Fibroblast of skin of back (primary cell): ENCODE measurements around the gene GSTT4.
"Not testable (repeated sequence)": the region's sequence is repeated elsewhere in the genome, so short reads cannot be mapped to it uniquely, and the experiment has no call there.

Experiments
- DNase-seq: peaks from one replicate; pipeline ENCODE4 v3.0.0-alpha.2; 2013

Gene GSTT4

GRCh38 chr22:23986538-23987178, 18.6 kb downstream of the GSTT4 start:
- DNase-seq: not testable (repeated sequence)

DNA sequence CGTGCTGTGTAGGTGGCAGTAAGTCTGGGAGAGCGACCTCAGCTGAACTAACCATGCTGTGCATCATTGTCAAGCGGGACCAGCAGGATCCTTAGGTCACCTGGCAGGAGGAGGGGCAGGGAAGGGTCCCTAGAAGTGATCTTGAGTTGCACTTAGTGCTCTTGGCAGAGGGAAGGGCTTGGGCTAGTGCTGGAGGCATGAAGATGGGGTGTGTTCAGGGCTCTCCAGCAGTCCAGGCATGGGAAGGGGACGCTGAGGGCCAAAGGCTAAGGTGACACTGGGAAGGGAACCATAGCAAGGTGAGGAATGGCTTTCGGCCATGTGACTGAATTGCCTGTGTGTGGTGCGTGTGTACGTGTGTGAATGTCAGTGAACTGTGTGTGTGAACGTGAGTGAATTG, 19.2 kb downstream of the GSTT4 start:
- not testable (repeated sequence) for DNase-seq

- DNase-seq: no peak
Observed at GRCh38 chr22:23984430-23984829, 20.8 kb downstream of the GSTT4 start.

DNA sequence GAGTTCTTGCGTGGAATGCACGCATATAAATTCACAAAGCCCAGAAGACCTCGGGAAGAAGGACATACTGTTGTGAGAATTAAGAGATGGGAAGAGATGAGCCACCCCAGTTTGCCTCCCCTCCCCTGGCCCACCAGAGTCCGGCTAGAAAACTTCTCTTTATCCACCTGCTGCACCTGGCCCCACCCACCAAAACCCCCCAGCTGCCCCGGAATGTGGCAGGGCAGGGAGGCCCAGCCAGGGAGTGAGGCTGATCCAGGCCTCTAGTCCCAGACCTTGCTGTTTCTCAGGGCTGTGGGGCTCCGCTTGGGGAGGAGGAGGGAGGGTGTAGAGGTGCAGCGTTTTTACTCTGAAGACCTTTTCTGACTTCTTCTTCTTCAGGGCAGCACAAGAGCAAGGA, 24.7 kb downstream of the GSTT4 start:
- not testable (repeated sequence) for DNase-seq

- not testable (repeated sequence) for DNase-seq
Observed at GRCh38 chr22:23979557-23980240, 25.6 kb downstream of the GSTT4 start, which contains the start of gene GSTT2. TSS of gene GSTT2 (plus strand) at chr22:23980134.

- not testable (repeated sequence) for DNase-seq
Observed at GRCh38 chr22:23977304-23977703, 27.9 kb downstream of the GSTT4 start.

GRCh38 chr22:23974836-23975352, 30.4 kb downstream of the GSTT4 start:
- DNase-seq: not testable (repeated sequence)

DNA sequence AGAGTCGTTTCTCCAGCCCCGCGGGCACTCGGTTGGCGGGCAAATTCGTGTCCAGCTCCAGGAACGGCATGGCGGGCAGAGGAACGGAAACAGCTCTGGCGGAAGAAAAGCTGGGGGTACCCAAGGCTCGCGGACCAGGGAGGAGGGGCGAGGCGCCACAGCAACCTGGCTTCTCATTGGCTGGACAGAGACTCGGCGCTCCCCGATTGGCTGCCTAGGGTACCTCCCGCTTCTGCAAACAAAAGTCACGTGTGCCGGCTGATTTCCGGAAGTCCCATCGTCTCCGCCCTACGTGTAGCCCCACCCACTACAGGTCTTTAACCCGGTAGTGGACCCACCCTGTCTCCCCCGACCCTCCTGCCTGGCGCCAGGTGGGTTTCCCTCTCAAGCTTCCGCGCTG, 30.9 kb downstream of the GSTT4 start, which contains the start of gene DDT:
Gene DDT, minus strand, starts transcription at position 97 of the 400 bp plus-strand sequence. Its CDS starts 27 bp downstream, at position 70.
- DNase-seq: not testable (repeated sequence)

GRCh38 chr22:23971927-23972326, 33.3 kb downstream of the GSTT4 start:
- not testable (repeated sequence) for DNase-seq

DNA sequence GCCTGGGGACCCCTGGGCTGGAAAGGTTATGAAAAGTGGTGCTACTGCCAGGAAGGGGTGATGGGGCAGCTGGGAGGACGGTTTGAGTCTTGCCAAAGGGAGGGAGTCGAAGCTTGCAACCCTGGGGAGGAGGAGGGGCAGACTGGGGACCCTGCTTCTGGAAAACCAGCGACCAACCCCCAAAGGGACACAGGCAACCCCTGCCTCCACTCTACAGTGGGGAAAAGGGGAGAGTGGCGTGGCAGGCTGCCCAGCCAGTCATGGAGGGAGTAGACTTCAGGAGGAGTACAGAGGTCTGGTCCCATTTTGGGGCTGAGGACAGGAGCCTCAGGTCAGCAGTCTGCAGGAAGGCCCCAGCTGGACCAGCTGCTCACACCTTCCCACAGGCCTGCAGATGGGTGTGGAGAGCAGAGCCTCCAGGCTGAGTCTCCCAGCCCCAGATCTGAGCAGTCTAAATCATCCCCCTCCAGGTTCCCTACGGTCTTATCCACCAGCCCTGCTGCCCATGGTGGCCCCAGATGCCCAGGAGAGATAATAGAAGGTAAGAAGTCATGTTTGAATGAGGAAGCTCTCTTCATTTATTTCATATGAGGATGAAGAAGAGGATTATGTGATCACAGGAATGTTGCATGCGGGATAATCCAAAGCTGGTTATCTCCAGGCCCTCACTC, 34.3 kb downstream of the GSTT4 start:
- DNase-seq: no peak

- DNase-seq: no peak
Observed at GRCh38 chr22:23970201-23970641, 35.0 kb downstream of the GSTT4 start.

- DNase-seq: no peak
Observed at GRCh38 chr22:23969071-23969470, 36.2 kb downstream of the GSTT4 start.

DNA sequence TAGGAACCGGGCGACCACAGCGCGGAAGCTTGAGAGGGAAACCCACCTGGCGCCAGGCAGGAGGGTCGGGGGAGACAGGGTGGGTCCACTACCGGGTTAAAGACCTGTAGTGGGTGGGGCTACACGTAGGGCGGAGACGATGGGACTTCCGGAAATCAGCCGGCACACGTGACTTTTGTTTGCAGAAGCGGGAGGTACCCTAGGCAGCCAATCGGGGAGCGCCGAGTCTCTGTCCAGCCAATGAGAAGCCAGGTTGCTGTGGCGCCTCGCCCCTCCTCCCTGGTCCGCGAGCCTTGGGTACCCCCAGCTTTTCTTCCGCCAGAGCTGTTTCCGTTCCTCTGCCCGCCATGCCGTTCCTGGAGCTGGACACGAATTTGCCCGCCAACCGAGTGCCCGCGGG, 38.7 kb downstream of the GSTT4 start, which contains the start of gene DDTL:
Gene DDTL, plus strand, starts transcription at position 321 of the 400 bp plus-strand sequence. Its CDS starts 27 bp downstream, at position 348.
- DNase-seq: not testable (repeated sequence)

GRCh38 chr22:23966094-23966493, 39.2 kb downstream of the GSTT4 start:
- DNase-seq: not testable (repeated sequence)

- not testable (repeated sequence) for DNase-seq
Observed at GRCh38 chr22:23961084-23961771, 44.0 kb downstream of the GSTT4 start, which contains the start of gene GSTT2B. TSS of gene GSTT2B (minus strand) at chr22:23961195. CDS start at chr22:23961131, 64 bp downstream.

- peak; percentile 67 for DNase-seq
Observed at GRCh38 chr22:23956301-23956900, 48.9 kb downstream of the GSTT4 start.

GRCh38 chr22:23955886-23956285, 49.4 kb downstream of the GSTT4 start:
- DNase-seq: not testable (repeated sequence)

DNA sequence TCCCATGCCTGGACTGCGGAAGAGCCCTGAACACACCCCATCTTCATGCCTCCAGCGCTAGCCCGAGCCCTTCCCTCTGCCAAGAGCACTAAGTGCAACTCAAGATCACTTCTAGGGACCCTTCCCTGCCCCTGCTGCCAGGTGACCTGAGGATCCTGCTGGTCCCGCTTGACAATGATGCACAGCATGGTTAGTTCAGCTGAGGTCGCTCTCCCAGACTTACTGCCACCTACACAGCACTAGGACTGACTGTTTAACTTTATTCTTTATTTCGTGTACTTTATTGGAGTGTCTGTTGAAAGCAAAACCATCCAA, 50.3 kb downstream of the GSTT4 start:
- not testable (repeated sequence) for DNase-seq

DNA sequence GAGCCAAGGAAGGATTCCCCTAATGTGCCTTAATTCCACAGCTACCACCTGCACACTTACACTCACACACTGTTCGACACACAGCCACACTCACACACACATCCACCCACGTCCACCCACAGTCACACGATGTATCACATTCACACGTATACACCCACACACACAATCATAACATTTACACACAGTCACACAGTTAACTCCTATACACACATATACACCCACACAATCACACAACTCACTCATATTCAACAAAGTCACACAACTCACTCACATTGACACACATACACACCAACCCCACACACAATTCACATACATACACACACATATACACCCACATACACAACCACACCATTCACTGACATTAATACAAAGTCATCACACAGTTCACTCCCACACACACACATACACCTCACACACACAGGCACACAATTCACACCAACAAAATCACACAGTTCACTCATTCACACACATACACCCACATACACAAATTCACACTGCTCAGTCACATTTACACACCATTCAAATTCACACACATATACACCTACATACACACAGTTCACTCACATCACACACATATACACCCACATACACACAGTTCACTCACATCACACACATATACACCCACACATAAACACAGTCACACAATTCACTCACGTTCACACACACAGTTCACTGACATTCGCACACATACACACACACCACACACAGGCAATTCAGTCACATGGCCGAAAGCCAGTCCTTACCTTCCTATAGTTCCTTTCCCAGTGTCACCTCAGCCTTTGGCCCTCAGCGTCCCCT, 50.9 kb downstream of the GSTT4 start:
- not testable (repeated sequence) for DNase-seq

DNA sequence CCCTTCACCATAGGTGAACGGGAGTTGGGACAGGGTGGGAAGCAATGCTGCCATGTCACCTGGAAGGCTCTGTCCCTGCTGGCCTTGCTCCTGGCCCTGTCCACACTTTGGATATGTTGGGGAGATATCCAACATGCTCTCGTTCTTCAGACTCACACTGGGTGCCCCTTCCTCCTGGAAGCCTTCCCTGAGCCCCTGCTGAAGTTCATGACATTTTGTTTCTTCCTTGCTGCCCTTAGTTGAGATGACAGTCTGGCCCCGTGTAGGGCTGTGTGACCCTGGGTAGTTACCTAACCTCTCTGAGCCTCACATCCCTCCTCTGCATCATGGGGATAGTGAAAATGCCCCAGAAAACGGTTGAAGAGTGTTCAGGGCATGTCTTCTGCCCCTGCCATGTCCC, 51.8 kb downstream of the GSTT4 start:
- DNase-seq: not testable (repeated sequence)
